Measurements from ENCODE around the gene PDE3A.

PDE3A gene

GRCh38 chr12:20560935-20561334, 192.6 kb downstream of the PDE3A start:
- DNase-seq (ENCODE audit: low read depth) = no peak
- no peak overlapping the region for H3K4me3 ChIP-seq (ENCODE audit: control insufficient read depth, low read depth, low read length)
- TF ChIP-seq CTCF (IDR thresholded peaks at IDR 0.05; ENCODE audit: control insufficient read depth, insufficient read depth, low read depth, low read length, missing control alignments) = no peak

GRCh38 chr12:20561871-20562270, 193.5 kb downstream of the PDE3A start:
- H3K4me3 ChIP-seq (ENCODE audit: control insufficient read depth, low read depth, low read length) = no peak overlapping the region
- DNase-seq (ENCODE audit: low read depth) = no peak
- TF ChIP-seq CTCF (IDR thresholded peaks at IDR 0.05; ENCODE audit: control insufficient read depth, insufficient read depth, low read depth, low read length, missing control alignments) = no peak

- no peak for TF ChIP-seq CTCF (IDR thresholded peaks at IDR 0.05; ENCODE audit: control insufficient read depth, insufficient read depth, low read depth, low read length, missing control alignments)
- no peak for DNase-seq (ENCODE audit: low read depth)
- no peak overlapping the region for H3K4me3 ChIP-seq (ENCODE audit: control insufficient read depth, low read depth, low read length)
Observed at GRCh38 chr12:20567413-20567812, 199.1 kb downstream of the PDE3A start.

- no peak for DNase-seq (ENCODE audit: low read depth)
- TF ChIP-seq CTCF (IDR thresholded peaks at IDR 0.05; ENCODE audit: control insufficient read depth, insufficient read depth, low read depth, low read length, missing control alignments) = no peak
- no peak overlapping the region for H3K4me3 ChIP-seq (ENCODE audit: control insufficient read depth, low read depth, low read length)
Observed at GRCh38 chr12:20572451-20572850, 204.1 kb downstream of the PDE3A start.

- DNase-seq (ENCODE audit: low read depth) = no peak
- TF ChIP-seq CTCF (IDR thresholded peaks at IDR 0.05; ENCODE audit: control insufficient read depth, insufficient read depth, low read depth, low read length, missing control alignments) = no peak
- no peak overlapping the region for H3K4me3 ChIP-seq (ENCODE audit: control insufficient read depth, low read depth, low read length)
Observed at GRCh38 chr12:20576528-20576927, 208.2 kb downstream of the PDE3A start.

GRCh38 chr12:20577054-20577453, 208.7 kb downstream of the PDE3A start:
- no peak for DNase-seq (ENCODE audit: low read depth)
- H3K4me3 ChIP-seq (ENCODE audit: control insufficient read depth, low read depth, low read length) = no peak overlapping the region
- TF ChIP-seq CTCF (IDR thresholded peaks at IDR 0.05; ENCODE audit: control insufficient read depth, insufficient read depth, low read depth, low read length, missing control alignments) = no peak

- no peak for TF ChIP-seq CTCF (IDR thresholded peaks at IDR 0.05; ENCODE audit: control insufficient read depth, insufficient read depth, low read depth, low read length, missing control alignments)
- H3K4me3 ChIP-seq (ENCODE audit: control insufficient read depth, low read depth, low read length) = no peak overlapping the region
- DNase-seq (ENCODE audit: low read depth) = no peak
Observed at GRCh38 chr12:20578142-20578541, 209.8 kb downstream of the PDE3A start.
